A673 (cell line): ENCODE results near the gene SHROOM2. TPM values are rescaled to one million over a fixed set of nuclear protein-coding genes. Genes with fewer than 3 reads are reported as not detected.

Experiments used
- BruUV-seq: library from RNA; stranded (reverse); fragments of 400-500 nt; replicated peaks from 2 replicates; lab custom pipeline; 2021; lab: Mats Ljungman, UMichigan
- CTCF ChIA-PET: fragments of 300-600 bp; sonication (Branson Sonifier 250); formaldehyde crosslinking; loops from one replicate; lab custom pipeline; 2022; ENCODE audit warnings: antibody characterized with exemption; lab: Charles Lee
- POLR2A ChIA-PET: fragments of 300-600 bp; sonication (Branson Sonifier 250); formaldehyde crosslinking; loops from one replicate; lab custom pipeline; 2022; ENCODE audit warnings: antibody characterized with exemption; ENCODE audit not compliant: low non-redundant PET; lab: Charles Lee
- DNase-seq: peaks from one replicate; pipeline ENCODE4 v3.0.0-alpha.2; 2015; ENCODE audit warnings: low spot score
- H3K27ac ChIP-seq: fragments of 200-600 bp; sonication (generic); 2 replicates; pipeline ENCODE4 v1.5.1; 2016; ENCODE audit warnings: mixed run types, low read depth, mild to moderate bottlenecking, mixed read lengths, antibody characterized with exemption, low read length; ENCODE audit not compliant: poor library complexity, severe bottlenecking
- H3K27me3 ChIP-seq: fragments of 200-600 bp; sonication (generic); replicated peaks from 2 replicates; pipeline ENCODE4 v1.6.1; 2017; ENCODE audit warnings: mixed run types, low read depth, mild to moderate bottlenecking, mixed read lengths, antibody characterized with exemption, low read length; ENCODE audit not compliant: insufficient read depth, poor library complexity
- H3K36me3 ChIP-seq: fragments of 200-600 bp; sonication (generic); 2 replicates; pipeline ENCODE4 v1.6.1; 2016; ENCODE audit warnings: mixed run types, mild to moderate bottlenecking, mixed read lengths, antibody characterized with exemption, low read length; ENCODE audit not compliant: insufficient read depth, poor library complexity, severe bottlenecking
- H3K4me1 ChIP-seq: fragments of 200-600 bp; sonication (generic); 2 replicates; pipeline ENCODE4 v1.6.1; 2017; ENCODE audit warnings: mixed run types, mild to moderate bottlenecking, mixed read lengths, antibody characterized with exemption, low read length; ENCODE audit not compliant: insufficient read depth, poor library complexity, severe bottlenecking
- H3K4me3 ChIP-seq: fragments of 200-600 bp; sonication (generic); 2 replicates; pipeline ENCODE4 v1.5.1; 2016; ENCODE audit warnings: low read depth, mixed run types, mild to moderate bottlenecking, mixed read lengths, low read length; ENCODE audit not compliant: poor library complexity, severe bottlenecking
- H3K9me3 ChIP-seq: fragments of 200-600 bp; sonication (generic); 2 replicates; pipeline ENCODE4 v1.6.1; 2016; ENCODE audit warnings: mixed run types, low read depth, mild to moderate bottlenecking, mixed read lengths, antibody characterized with exemption, low read length; ENCODE audit not compliant: poor library complexity, severe bottlenecking
- CTCF ChIP-seq: fragments of 300-800, 200-600 bp; sonication (generic); conservative IDR thresholded peaks from 2 replicates; pipeline ENCODE4 v1.5.1; 2017; ENCODE audit warnings: low read depth, mild to moderate bottlenecking, antibody characterized with exemption, low read length, moderate library complexity, mixed read lengths
- EZH2 ChIP-seq: fragments of 200-600 bp; sonication (generic); IDR thresholded peaks from 2 replicates; pipeline ENCODE4 v1.6.1; 2017; ENCODE audit warnings: borderline replicate concordance, low read depth, mild to moderate bottlenecking, mixed read lengths, antibody characterized with exemption, low read length; ENCODE audit not compliant: poor library complexity, severe bottlenecking
- intact Hi-C: fragments of 100-400 bp; cut with micrococcal nuclease; formaldehyde crosslinking; loops from one replicate; pipeline ENCODE4 v1.10.0; 2022; ENCODE audit not compliant: unreplicated experiment
- total RNA-seq: library from RNA; stranded (reverse); gene quantifications from 2 replicates; pipeline ENCODE4 v1.2.3, GENCODE V29; 2021

The SHROOM2 gene
- total RNA-seq, 1 experiment from 2014 or later: 3.7 TPM

- no peak overlapping the region for H3K27ac ChIP-seq
- H3K27me3 ChIP-seq: no peaks in the 10 kb centered on the region
- no peak for DNase-seq
- H3K9me3 ChIP-seq: no peaks in the 10 kb centered on the region
- ChIA-PET CTCF (no interaction called here), POLR2A (no interaction called here)
- H3K36me3 ChIP-seq: no peaks in the 10 kb centered on the region
- no peaks in the 10 kb centered on the region for H3K4me1 ChIP-seq
- intact Hi-C loops: no loop called here
- no TSS peak for BruUV-seq
- no peak overlapping the region for H3K4me3 ChIP-seq
- no peak for TF ChIP-seq CTCF
- TF ChIP-seq EZH2: no peak
Observed at GRCh38 chrX:9853307-9853706, 67.1 kb downstream of the SHROOM2 start.

DNA sequence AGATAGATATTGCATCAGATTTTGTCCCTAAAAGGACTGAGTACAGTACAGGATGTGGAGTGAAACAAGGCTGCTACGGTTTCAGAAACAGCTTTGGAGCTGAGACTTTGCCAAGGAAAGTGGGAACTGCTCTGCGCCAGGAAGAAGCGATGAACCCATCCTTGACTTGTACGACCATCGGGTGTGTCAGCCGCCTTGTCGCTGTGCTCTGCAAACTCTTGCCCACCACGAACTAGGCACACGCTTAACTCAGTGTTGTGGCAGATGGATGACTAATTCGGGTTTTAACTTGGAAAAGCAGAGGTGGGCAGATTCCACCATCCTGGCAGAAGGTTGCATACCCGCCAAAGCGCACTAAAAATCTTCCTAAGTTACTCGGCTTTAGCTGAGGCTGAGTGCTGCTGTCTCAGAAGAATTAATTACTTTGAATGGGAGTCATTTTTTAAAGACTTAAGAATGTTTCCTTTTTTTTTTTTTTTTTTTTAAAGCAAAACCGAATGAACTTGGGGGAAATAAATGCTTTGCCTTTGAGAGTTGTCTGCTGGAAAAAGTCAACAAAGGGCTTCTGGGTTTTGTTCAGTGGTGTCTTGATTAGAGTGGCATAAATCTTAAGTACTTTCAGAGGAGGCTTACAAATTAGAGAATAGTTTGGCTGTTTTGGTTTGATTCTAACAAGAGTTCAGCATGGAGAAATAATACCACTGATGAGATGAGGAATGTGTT, 69.5 kb downstream of the SHROOM2 start:
- H3K9me3 ChIP-seq: no peaks in the 10 kb centered on the region
- no peak for TF ChIP-seq CTCF
- no peak for TF ChIP-seq EZH2
- H3K4me1 ChIP-seq: no peaks in the 10 kb centered on the region
- no TSS peak for BruUV-seq
- no peak for DNase-seq
- CTCF ChIA-PET: no interaction called here
- H3K27me3 ChIP-seq: no peaks in the 10 kb centered on the region
- POLR2A ChIA-PET: no interaction called here
- no peaks in the 10 kb centered on the region for H3K36me3 ChIP-seq
- intact Hi-C loops: no loop called here
- H3K4me3 ChIP-seq: no peak overlapping the region
- no peak overlapping the region for H3K27ac ChIP-seq

DNA sequence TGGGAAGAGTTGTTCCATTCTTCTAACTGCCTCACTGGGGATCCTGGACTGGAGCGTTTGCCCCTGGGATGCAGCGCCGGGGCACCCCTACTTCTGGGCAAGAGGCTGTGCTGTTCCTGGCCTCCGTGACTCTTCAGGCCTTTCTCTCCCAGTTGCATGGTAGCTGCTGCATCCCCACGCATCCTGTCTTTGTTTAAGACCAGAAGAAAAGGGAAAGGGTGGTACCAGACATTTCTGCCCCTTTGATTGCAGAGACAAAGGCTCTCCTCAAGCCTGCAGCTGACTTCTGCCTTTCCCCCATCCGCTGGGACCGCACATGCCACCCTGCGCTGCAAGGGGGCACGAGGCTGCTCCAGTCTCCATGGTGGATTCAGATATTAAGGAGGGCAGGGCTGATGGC, 70.4 kb downstream of the SHROOM2 start:
- Histone ChIP-seq H3K4me1 (no peaks in the 10 kb centered on the region), H3K36me3 (no peaks in the 10 kb centered on the region), H3K27me3 (no peaks in the 10 kb centered on the region), H3K9me3 (no peaks in the 10 kb centered on the region), H3K27ac (no peak overlapping the region), H3K4me3 (no peak overlapping the region)
- no peak for DNase-seq
- BruUV-seq: no TSS peak
- CTCF ChIA-PET: no interaction called here
- TF ChIP-seq CTCF (no peak), EZH2 (no peak)
- intact Hi-C loops: no loop called here
- POLR2A ChIA-PET: no interaction called here
